Activated CD8-positive, alpha-beta memory T cell treated with anti-CD3 and anti-CD28 coated beads for 24 hours (primary cell): ENCODE results near the gene SHISA7.
A peak's percentile ranks its signal among the peaks of the same experiment; 100 is the strongest.
"Not testable (repeated sequence)": the region's sequence is repeated elsewhere in the genome, so short reads cannot be mapped to it uniquely, and the experiment has no call there.

Experiments used
- DNase-seq: peaks from one replicate; pipeline ENCODE4 v3.0.0-alpha.2; 2020

SHISA7 gene

DNA sequence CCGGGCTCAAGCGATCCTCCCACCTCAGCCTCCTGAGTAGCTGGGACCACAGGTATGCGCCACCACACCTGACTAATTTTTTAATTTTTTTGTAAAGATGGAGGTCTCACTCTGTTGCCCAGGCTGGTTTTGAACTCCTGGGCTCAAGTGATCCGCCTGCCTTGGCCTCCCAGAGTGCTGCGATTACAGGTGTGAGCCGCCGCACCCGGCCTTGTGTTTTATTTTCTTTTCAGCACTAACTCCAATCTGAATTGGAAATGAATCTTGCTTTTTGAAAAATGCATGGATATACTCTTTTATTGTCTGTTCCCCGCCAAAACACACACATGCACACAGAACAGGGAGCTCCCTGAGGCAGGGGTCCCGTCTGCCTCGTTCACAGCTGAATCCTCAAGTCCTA is 19.6 kb upstream of the SHISA7 start:
- no peak for DNase-seq

DNA sequence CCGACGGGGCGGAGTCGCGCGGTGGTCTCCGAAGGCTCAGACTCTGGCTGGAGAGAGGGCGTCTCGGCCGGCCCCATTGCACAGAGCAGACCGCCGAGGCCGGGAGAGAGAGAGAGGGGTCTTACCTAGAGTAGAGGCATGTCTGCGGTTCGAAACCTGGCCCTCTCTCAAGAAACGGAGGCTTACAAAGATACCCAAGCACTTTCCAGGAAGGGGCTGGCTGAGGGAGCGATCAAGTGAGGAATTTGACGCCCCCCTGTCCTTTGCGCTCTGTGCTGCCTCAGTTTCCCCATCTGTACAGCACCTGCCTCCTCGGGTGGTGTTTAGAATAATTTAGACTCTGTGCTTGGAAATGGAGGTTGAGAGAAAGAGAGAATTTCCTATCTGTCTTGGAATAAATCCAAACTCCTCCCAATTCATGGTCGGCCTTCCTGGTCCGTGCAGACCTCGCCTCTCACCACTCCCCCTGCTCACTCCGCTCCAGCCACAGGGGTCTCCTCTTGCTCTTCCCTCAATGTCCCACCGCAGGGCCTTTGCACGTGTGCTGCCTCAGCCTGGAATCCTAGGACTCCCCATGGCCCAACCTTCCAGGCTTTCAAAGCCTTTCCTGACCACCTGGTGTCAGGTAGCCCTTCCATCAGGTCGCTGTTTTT is 19.0 kb upstream of the SHISA7 start:
- DNase-seq = no peak

DNA sequence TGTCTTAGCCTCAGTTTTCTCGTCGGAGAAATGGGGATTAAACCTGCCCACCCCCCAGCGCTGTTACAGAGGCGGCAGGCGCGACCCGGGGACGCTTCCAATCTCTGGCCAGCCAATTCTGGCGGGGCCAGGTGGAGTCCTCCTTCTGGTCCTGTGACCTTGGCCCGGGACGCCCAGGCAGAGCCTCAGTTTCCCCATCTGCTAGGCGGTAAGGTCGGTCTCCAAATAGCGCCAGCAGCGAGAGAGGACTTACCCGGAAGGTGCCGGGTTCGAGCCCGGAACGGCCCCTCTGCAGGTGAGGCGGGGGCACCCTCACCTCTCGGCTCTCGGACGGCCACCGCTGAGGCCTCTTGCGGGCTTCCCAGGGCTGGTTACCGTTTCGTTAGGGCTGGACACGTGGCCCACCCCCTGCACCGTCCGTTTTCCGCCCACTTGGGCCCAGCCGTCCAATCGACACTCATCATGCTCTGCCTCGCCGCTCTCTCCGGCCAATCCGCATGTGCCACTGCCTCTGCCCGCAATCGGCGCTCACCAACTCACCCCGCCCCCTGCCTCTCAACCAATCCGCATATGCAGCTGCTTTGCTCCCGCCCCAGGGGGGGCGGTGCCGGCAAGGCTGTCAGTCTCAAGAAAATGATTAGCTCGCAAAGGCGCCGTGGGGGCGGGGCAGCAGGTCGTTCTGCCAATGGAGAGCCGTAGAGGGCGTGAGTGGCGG is 18.3 kb upstream of the SHISA7 start, which contains the start of gene ISOC2:
TSS of gene ISOC2 (minus strand) at position 384 of the 715 bp plus-strand sequence. CDS start 5,156 bp downstream, outside the sequence.
- peak; percentile 100 for DNase-seq

DNA sequence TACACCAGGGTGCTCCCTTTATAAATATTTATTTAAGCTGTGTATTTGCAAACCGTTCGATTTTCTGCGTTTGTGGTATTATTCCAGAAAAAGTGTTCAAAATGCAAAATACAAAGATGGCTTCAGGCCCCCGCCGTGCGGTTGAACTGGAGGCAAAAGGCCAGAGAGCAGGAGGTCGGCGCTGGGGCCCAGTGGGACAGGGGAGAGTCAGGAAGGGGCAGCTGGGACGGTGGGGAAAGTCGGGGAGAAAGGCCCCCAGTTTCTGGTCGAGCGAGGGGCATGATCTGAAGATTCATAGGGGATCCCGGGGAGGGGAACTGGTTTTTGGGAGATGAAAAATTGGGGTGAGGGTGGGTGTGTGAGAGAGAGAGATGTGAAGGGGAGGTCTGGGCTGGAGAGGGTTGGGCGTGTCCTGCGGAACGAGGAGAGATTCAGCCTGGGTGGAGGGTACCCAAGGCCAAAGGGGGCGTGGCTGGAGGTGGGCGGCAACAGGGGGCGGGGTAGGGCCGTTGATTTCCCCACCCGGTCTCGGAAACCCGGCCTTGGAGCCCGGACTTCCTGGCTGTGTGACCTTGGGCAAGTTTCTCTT is 17.7 kb upstream of the SHISA7 start:
- peak; percentile 71 for DNase-seq

DNA sequence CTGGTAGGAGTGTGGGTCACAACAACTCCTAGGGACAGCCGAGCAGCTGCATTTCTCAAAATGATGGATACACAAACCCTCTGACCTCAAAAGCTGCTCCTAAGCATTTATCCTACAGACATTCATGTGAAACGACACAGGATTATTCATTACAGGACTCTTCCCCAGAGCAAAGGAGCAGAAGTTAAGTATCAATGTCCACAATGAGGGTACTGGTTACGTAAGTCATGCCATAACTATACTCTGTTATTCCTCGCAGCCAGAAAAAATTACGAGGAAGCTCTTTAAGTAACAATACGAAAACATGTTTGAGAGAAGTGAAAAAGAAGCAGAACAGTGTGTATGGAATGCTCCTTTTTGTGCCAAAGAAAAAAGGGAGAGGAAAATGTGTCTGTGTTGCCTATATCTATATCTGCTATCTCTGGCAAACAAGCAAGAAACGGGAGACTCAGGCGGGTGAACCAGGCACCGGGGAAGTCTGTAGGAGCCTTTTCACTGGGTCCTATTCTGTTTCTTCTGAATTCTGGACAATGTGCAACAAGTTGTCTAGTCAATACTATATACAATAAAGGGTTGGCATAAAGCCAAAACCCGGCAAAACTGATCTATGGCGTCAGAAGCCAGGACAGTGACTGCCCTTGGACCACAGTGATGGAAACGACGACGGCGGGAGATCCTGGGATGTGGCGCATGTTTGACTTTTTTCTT is 17.0 kb upstream of the SHISA7 start:
- no peak for DNase-seq

DNA sequence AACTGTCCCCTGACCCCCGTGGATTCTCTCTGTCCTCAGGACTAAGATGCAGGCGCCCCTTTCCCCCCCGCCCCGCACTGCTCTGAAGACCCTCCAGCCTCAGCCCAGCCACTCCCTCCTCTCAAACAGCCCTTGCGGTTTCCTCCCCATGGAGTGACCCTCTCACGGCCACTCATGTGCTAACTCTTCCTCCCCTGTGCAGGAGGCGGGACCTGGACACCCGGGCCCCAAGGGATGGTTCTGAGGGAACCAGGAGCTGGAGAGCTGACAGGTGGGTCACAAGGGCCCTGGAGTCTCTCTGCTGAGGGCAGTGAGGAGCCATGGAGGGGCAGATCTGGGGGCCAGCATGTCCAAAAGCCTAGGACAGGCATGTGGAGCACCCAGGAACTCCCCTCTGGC is 16.4 kb upstream of the SHISA7 start:
- DNase-seq = no peak

DNA sequence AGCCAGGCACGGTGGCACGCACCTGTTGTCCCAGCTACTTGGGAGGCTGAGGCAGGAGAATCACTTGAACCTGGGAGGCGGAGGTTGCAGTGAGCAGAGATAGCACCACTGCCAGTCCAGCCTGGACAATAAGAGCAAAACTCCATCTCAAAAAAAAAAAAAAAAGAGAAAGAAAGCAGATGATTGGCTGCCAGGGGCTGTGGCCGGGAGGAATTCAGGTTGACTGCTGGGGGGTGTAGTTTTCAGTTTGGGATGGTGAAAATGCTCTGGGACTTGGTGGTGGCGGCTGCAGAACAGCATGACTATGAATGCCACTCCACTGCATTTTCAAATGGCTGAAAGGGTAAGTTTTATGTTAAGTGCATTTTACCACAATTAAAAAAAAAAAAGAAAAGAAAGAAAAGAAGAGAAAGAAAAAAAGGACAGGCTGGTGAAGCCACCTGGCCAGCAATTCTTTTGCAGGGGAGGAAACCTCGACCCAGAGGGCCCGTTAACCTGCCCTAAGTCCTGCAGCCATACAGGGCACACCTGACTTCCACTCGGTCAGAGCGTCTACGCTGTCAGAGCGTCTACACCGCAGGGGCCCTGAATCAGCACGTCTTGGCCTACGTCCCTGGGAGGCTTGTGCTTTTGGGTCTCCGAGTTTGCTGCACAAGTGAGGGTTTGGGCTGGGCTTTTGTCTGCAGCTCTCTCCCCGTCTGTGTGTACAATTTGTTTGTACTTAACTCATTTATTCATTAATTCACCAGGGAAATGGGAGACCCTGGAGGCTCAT is 14.8 kb upstream of the SHISA7 start:
- DNase-seq = no peak

DNA sequence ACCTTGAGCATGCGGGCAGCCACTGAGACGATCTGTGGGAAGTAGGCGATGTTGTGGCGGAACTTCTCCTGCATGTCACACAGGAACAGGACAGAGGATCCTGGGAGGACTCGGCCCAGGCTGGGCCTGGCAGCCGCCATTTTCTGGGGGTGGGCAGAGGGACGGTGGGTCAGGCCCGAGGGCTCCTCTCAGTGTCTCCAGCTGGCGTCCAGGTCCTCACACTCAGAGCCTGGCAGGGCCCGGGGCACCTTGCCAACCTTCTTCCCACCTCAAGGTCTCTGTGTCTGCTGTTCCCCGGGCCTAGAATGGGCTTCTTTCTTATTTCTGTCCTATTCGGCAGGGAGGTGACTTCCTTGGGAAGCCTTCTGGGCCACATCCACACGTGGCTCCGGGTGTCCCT is 13.2 kb upstream of the SHISA7 start:
- no peak for DNase-seq

DNA sequence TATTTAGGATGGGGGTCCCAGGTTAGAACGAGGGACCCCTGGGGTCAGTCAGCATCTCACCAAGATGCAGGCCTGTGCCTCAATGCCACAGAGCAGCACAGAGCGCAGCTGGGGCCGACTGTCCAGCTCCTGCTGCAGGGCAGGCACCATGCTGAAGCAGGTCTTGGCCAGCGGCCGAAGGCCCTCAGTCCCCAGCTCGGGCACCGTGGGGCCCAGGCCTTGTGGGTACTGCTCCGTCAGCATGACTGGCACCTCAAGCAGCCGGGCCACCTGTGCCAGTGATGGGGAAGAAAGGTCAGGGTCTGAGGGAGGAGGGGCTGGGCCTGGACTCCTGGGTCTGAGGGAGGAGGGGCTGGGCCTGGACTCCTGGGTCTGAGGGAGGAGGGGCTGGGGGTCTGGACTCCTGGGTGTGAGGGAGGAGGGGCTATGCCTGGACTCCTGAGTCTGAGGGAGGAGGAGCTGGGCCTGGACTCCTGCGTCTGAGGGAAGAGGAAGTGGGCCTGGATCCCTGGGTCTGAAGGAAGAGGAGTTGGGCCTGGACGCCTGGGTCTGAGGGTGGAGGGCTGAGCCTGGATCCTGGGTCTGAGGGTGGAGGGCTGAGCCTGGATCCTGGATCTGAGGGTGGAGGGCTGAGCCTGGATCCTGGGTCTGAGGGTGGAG is 12.6 kb upstream of the SHISA7 start:
- no peak for DNase-seq

DNA sequence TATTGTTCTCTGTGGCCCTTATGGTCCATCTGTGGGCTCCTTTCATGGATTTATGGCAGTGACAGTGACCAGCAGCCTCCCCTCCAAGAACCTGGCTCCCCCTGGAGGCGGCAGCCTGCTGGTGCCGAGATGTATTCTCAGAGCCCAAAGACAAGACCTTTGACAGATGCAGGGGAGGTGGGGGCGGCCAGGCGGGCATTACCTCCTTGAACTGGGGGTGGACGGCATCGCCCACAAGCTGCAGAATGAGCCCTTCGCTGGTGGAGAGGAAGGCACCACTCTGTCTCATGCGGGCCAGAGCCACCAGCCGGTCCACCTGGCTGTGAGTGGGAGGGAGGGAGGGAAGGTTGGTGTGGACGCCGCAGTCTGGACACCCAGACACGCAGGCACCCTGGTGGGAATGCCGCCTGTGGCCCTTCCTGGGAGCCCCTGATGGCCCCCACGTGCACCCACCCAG is 11.7 kb upstream of the SHISA7 start:
- peak; percentile 76 for DNase-seq

DNA sequence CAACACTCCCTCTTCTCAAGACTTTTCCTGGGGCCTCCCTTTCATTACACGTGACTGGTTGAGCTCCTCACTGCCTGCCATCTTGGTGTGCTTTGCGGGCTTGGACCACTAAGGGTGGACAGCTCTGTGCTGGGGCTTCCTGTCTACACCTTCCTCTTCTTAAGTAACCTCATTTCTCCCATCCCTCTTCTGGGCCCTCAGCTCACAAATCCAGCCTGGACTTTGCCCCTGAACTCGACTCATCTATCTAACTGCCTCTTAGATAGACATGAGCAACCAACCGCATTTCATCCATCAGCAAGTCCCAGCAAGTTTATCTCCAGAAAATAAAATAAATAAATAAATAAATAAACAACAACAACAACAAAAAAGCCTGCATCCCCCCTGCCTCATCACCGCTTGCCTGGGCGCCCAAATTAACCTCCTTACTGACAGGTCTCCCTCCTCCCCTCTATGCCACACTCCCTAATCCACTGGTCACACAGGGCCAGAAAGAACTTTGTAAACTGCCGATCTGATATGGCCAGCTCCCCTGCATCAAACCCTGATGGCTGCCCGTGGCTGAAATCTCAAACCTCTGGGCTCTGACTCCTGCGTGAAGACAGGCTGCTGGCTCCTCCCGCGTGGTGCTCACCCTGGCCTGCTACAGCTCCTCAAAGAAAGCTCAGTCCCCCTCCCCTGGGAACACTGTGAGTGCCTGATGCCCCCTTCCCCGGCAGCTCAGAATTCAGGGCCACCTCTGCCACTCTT is 10.6 kb upstream of the SHISA7 start:
- DNase-seq = no peak

DNA sequence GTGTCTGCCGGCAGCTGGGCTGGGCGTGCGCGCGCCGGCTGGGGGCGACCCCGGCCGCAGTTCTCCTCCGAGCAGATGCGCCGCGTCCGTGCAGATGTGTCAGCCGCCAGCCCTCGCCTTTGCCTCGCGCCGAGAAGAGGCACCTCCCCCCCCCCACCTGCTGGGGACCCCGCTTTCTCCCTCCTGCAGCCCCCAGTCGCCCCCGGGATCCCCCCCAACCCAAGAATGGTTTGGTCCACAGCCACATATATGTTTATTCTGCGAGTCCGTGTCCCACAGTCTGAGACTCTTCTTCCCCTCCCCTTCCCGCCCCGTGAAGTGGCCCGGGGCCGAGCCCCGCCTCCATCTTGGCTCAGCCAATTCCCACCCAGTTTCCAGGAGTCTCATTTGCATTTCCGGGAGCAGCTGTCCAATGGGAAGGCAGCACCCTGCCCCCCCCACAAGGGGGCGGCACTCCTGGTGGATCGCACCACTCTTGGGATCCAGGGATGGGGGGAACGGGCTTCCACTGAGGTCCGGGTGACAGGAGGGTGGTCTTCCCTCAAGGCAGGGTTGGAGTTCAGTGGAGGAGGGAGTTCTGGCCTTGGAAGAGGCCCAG is 9.7 kb upstream of the SHISA7 start:
- peak; percentile 67 for DNase-seq

DNA sequence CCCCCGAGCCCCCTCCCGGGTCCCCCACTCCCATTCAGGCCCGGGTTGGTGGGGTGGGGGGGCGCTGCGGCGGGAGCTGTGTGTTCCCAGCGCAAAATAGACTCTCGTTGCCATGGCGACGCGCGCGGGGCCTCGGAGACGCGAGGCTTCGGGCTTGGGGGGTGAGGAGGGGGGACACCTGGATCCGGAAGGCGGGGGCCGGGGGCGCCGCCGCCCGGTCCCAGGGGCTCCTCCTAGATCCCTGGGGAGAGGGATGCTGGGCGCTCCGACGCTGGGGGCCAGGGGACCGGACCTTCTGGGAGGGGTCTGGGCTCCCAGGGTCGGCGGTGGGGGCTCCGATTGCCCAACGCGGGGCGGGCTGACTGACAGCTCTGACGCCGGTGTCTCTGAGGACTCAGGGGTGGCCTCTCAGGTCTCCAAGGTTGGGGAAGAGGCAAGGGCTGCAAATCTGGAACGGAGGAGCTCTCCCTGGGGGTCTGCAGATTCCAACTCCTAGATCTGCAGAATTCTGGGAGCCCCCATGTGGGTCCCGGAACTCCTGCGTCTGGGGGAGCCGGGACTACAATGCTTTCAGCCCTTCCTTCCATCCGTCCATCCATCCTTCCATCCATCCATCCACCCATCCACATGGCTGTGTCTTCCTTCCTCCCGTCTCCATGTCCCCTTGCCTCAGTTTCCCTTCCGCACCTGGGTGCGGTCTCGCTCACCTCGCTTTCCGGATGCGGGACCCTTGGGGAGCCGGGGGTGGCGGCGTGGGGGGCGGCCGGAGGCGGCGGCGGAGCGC is 9.1 kb upstream of the SHISA7 start:
- DNase-seq = no peak

DNA sequence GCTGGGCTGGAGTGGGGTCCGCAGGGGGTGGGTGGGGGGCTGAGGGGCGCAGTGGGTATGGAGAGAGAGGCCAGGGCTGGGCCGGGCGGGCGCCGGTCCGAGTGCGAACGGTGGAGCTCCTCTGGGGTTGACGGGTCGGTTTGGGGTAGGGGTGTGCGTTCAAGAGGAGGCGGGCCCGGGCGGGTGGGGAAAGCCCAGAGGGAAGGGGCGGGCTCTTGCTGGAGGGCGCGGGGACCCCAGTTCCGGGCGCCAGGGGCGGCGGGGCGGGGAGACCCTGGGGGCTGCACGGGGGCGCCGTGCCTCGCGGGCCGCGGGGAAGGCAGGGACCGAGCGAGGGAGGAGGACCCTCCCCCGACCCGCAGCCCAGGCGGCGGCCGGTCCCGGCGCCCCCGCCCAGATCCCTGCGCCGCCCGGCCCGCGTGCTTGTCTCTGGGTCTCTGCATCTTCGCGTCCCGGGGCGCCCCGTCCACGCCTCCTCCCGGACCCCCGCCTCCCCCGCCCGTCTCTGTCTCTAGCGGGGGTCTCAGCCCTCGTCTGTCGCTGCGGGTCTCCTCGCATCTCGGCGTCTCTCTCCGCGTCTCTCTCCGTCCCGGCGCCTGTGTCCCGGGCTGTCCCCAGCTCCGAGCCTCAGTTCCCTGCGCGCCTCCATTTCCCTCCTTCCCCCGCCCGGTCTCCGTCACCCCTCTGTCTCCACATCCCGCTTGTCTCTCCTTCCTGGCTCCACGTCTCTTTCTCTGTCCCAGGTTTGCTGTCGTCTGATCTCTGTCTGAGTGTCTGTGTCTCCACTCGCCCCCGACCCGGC is 8.3 kb upstream of the SHISA7 start:
- DNase-seq = no peak

DNA sequence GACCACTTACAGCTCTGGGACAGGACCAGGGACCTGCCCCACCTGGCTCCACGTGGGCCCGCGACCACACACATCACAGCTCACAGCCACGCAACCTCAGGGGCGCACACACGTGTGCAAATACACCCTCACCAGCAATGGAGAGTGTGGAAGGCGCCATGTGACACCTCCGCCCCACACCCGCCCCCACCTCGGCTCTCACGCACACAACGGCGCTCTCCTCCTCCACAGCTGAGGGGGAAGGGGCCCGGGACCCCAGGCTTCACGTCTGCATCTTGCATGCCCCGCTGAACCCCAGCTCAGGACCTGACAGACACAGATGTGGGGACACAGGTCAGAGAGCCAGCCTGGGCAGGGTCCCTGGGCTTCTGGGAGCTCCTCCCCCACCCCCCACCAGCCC is 6.4 kb upstream of the SHISA7 start:
- DNase-seq = no peak

DNA sequence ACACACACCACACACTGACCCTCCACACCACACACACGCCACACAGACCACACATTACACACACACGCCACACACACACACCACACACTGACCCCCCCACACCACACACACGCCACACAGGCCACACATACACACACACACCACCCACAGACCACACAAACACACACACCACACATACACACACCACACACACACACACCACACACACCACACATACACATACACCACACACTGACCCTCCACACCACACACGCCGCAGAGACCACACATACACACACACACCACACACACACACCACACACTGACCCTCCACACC is 5.0 kb upstream of the SHISA7 start:
- DNase-seq = not testable (repeated sequence)

DNA sequence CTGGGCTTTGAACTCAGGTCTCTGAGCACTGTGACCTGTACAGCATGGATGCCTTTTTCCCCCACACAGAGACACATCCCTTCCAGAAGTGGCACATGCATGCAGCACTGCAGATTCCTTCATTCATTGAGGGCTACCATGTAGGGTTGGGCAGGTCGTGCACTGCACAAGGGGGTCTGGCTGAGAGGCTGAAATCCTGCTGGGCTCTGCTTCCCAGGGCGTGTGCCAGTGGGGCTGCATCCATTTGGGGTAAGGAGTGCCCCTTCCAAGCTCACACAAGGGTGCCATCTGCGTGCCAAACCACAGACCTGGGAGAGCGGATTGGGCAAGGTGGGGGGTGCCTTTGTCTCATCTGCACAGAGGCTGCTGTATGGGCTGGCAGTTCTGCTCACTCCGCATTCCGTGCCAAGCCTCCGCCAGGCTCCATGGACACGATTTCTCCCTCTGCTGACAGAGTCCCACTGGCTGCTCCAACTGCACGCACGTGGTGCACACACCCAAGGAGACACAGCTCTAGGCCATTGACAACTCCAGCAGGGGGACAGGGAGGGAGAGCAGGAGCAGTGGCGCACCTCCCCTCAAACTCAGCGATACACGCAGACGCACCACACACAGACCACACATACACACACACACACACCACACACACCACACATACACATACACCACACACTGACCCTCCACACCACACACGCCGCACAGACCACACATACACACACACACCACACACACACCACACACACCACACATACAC is 4.5 kb upstream of the SHISA7 start:
- DNase-seq = no peak

DNA sequence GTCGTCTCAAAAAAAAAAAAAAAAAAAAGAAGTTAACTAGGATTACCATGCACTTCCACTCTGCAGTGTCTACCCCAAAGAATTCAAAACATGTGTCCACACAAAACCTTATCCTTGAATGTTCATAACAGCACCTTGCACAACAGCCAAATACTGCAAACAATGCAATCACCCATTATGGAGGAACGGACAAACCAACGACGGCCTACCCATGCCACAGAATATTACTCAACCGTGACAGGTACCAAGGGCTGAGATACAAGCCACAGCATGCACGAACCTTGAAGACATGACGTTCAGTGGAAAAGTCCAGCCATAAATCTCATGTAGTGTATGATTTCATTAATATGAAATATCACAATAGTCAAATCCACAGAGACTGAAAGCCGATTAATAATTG is 3.0 kb upstream of the SHISA7 start:
- DNase-seq = no peak

DNA sequence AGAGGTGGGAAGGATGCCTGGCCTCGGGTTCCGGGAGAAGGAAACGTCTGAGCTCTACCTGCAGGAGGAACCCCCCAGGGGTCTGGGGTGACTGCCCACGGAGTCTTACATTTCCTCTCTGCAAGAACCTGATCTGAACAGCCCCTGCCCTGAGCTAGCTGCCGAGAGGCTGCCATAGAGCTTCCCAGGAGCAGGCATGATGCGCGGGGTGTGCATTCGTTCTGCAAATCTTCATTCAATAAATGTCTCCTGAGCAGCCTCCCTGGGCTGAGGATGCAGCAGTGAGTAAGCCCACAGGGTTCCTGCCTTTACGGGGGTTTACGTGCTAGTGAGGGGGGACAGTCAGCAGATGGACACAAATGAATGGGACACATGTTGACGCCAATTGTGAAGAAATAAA is 1.5 kb upstream of the SHISA7 start:
- no peak for DNase-seq
